ENCODE measurements around the gene DSG2. TPM values are rescaled to one million over a fixed set of nuclear protein-coding genes. Genes with fewer than 3 reads are reported as not detected.

DSG2 gene
- total RNA-seq, 1 experiment from 2014 or later: not detected

- TF ChIP-seq CTCF (conservative IDR thresholded peaks at IDR 0.05; ENCODE audit: low read depth, low read length) (no peak), EZH2 (IDR thresholded peaks at IDR 0.05; ENCODE audit: borderline replicate concordance, low read depth, low read length, poor library complexity, severe bottlenecking) (no peak)
- no peaks in the 10 kb centered on the region for H3K27me3 ChIP-seq (replicated peaks; ENCODE audit: insufficient read depth, low read depth, low read length, poor library complexity)
- no peak overlapping the region for H3K27ac ChIP-seq (ENCODE audit: low read depth, low read length, poor library complexity, severe bottlenecking)
- H3K4me1 ChIP-seq (ENCODE audit: insufficient read depth, low read length, poor library complexity, severe bottlenecking): peaks cover 4% of the 10 kb centered on the region
- no peaks in the 10 kb centered on the region for H3K9me3 ChIP-seq (ENCODE audit: low read depth, low read length, poor library complexity, severe bottlenecking)
- intact Hi-C loops (cut with micrococcal nuclease; ENCODE audit: unreplicated experiment): no loop called here
- H3K36me3 ChIP-seq (ENCODE audit: insufficient read depth, low read length, poor library complexity, severe bottlenecking): no peaks in the 10 kb centered on the region
- H3K4me3 ChIP-seq (ENCODE audit: low read depth, low read length, poor library complexity, severe bottlenecking): no peak overlapping the region
- BruUV-seq (replicated peaks): no TSS peak
- ChIA-PET CTCF (no interaction called here), POLR2A (ENCODE audit: low non-redundant PET) (no interaction called here)
- DNase-seq (ENCODE audit: low spot score): no peak
Measured at GRCh38 chr18:31577195-31577594, 79.2 kb downstream of the DSG2 start.

- ChIA-PET POLR2A (ENCODE audit: low non-redundant PET) (no interaction called here), CTCF (no interaction called here)
- Histone ChIP-seq H3K27me3 (replicated peaks; ENCODE audit: insufficient read depth, low read depth, low read length, poor library complexity) (no peaks in the 10 kb centered on the region), H3K36me3 (ENCODE audit: insufficient read depth, low read length, poor library complexity, severe bottlenecking) (no peaks in the 10 kb centered on the region), H3K27ac (ENCODE audit: low read depth, low read length, poor library complexity, severe bottlenecking) (no peak overlapping the region), H3K4me1 (ENCODE audit: insufficient read depth, low read length, poor library complexity, severe bottlenecking) (peaks cover 6% of the 10 kb centered on the region), H3K9me3 (ENCODE audit: low read depth, low read length, poor library complexity, severe bottlenecking) (no peaks in the 10 kb centered on the region), H3K4me3 (ENCODE audit: low read depth, low read length, poor library complexity, severe bottlenecking) (no peak overlapping the region)
- DNase-seq (ENCODE audit: low spot score): no peak
- BruUV-seq (replicated peaks): no TSS peak
- intact Hi-C loops (cut with micrococcal nuclease; ENCODE audit: unreplicated experiment): no loop called here
- TF ChIP-seq CTCF (conservative IDR thresholded peaks at IDR 0.05; ENCODE audit: low read depth, low read length): no peak
- no peak for TF ChIP-seq EZH2 (IDR thresholded peaks at IDR 0.05; ENCODE audit: borderline replicate concordance, low read depth, low read length, poor library complexity, severe bottlenecking)
Measured at GRCh38 chr18:31578126-31578525, 80.1 kb downstream of the DSG2 start.

GRCh38 chr18:31579375-31579774 lies 81.4 kb downstream of the DSG2 start:
- CTCF ChIA-PET: no interaction called here
- no peaks in the 10 kb centered on the region for H3K36me3 ChIP-seq (ENCODE audit: insufficient read depth, low read length, poor library complexity, severe bottlenecking)
- H3K4me3 ChIP-seq (ENCODE audit: low read depth, low read length, poor library complexity, severe bottlenecking): no peak overlapping the region
- H3K27me3 ChIP-seq (replicated peaks; ENCODE audit: insufficient read depth, low read depth, low read length, poor library complexity): no peaks in the 10 kb centered on the region
- TF ChIP-seq EZH2 (IDR thresholded peaks at IDR 0.05; ENCODE audit: borderline replicate concordance, low read depth, low read length, poor library complexity, severe bottlenecking) (no peak), CTCF (conservative IDR thresholded peaks at IDR 0.05; ENCODE audit: low read depth, low read length) (no peak)
- no peak overlapping the region for H3K27ac ChIP-seq (ENCODE audit: low read depth, low read length, poor library complexity, severe bottlenecking)
- no peak for DNase-seq (ENCODE audit: low spot score)
- H3K9me3 ChIP-seq (ENCODE audit: low read depth, low read length, poor library complexity, severe bottlenecking): no peaks in the 10 kb centered on the region
- POLR2A ChIA-PET (ENCODE audit: low non-redundant PET): no interaction called here
- peaks cover 6% of the 10 kb centered on the region for H3K4me1 ChIP-seq (ENCODE audit: insufficient read depth, low read length, poor library complexity, severe bottlenecking)
- BruUV-seq (replicated peaks): no TSS peak
- intact Hi-C loops (cut with micrococcal nuclease; ENCODE audit: unreplicated experiment): no loop called here

Measured in A673 (cell line).